H1 (cell line): ENCODE measurements around the gene DVL1. TPM values are rescaled to one million over a fixed set of nuclear protein-coding genes. Genes with fewer than 3 reads are reported as not detected.

Experiments used
- EZH2 ChIP-seq: fragments of 200-600 bp; sonication (generic); IDR thresholded peaks from 2 replicates; pipeline ENCODE4 v1.7.1; 2012; ENCODE audit warnings: low read depth, mild to moderate bottlenecking, moderate library complexity, low read length, inconsistent platforms; ENCODE audit not compliant: severe bottlenecking
- polyA plus RNA-seq, 7 experiments: library from polyadenylated mRNA; depleted of rRNA in 3 of 7; stranded (reverse) in 5 of 7; unstranded in 2 of 7; fragments of >200 nt in 5 of 7; fragments of 200-250 nt in 2 of 7; gene quantifications; 1 replicate in 5 of 7; 2 replicates in 1 of 7; 4 replicates in 1 of 7; pipeline versions ENCODE4 v1.2.1 to v1.2.3, GENCODE V29; 2011 to 2013; ENCODE audit warnings: missing spikeins in 2 of 7, mixed read lengths in 2 of 7
- total RNA-seq: library from RNA; stranded (reverse); fragmentation: NEBNext Ultra II Directional; extraction: Animal tissue kit (Norgen Biotek cat#: 25700); gene quantifications from 2 replicates; pipeline ENCODE4 v1.2.1, GENCODE V29; 2021

Gene DVL1
- total and polyA plus RNA-seq, 2 of the 8 experiments (the other 6 are each of a cell fraction or from before 2014, with no cell fraction given), result 39.4 to 58.9 TPM

GRCh38 chr1:1374929-1375662 lies 25.9 kb upstream of the DVL1 start, which contains the start of gene AURKAIP1 (continued):
- TF ChIP-seq EZH2, result no peak
- TF ChIP-seq, all 59 proteins: peak for 27
